DND-41 (cell line): Measurements from ENCODE around the gene USP46.

ENCODE experiments used
- ATAC-seq: fragments of 200-7000 bp; cut with Tn5 transposase; 3 replicates; pipeline ENCODE4 v1.9.1; 2021; ENCODE audit warnings: low read depth; ENCODE audit not compliant: insufficient read depth
- DNase-seq: peaks from one replicate; pipeline ENCODE4 v3.0.0-alpha.2; 2020
- H2AFZ ChIP-seq: 2 replicates; pipeline ENCODE4 v1.6.0; 2012; ENCODE audit warnings: low read depth, low read length
- H3K27ac ChIP-seq: 2 replicates; pipeline ENCODE4 v1.5.1; 2012; ENCODE audit warnings: low read length, inconsistent platforms
- H3K27me3 ChIP-seq: fragments of 200-600 bp; sonication (generic); 2 replicates; pipeline ENCODE4 v1.6.0; 2012; ENCODE audit warnings: low read length, mild to moderate bottlenecking, inconsistent platforms; ENCODE audit not compliant: insufficient read depth, poor library complexity
- H3K36me3 ChIP-seq: 2 replicates; pipeline ENCODE4 v1.5.1; 2012; ENCODE audit warnings: low read length, inconsistent platforms; ENCODE audit not compliant: insufficient read depth
- H3K4me1 ChIP-seq: 2 replicates; pipeline ENCODE4 v1.5.1; 2012; ENCODE audit warnings: mild to moderate bottlenecking, low read length; ENCODE audit not compliant: insufficient read depth
- H3K4me2 ChIP-seq: 2 replicates; pipeline ENCODE4 v1.6.0; 2012; ENCODE audit warnings: mild to moderate bottlenecking, moderate library complexity, low read length, inconsistent platforms; ENCODE audit not compliant: insufficient read depth
- H3K4me3 ChIP-seq, 2 experiments: fragments of 200-600 bp in 1 of 2; shearing (Covaris generic) in 1 of 2; 2 replicates each; pipeline ENCODE4 v1.5.1; 2012 to 2016; ENCODE audit warnings: inconsistent platforms in 2 of 2, low read length in 2 of 2, mild to moderate bottlenecking in 2 of 2, low read depth in 1 of 2, moderate library complexity in 1 of 2
- H3K79me2 ChIP-seq: 2 replicates; pipeline ENCODE4 v1.6.0; 2012; ENCODE audit warnings: low read length, inconsistent platforms; ENCODE audit not compliant: insufficient read depth
- H3K9ac ChIP-seq: 2 replicates; pipeline ENCODE4 v1.6.0; 2012; ENCODE audit warnings: low read depth, mild to moderate bottlenecking, inconsistent platforms, low read length, moderate library complexity
- H3K9me3 ChIP-seq: 2 replicates; pipeline ENCODE4 v1.5.1; 2012; ENCODE audit warnings: low read length, moderate library complexity, mild to moderate bottlenecking, inconsistent platforms; ENCODE audit not compliant: insufficient read depth, severe bottlenecking
- H4K20me1 ChIP-seq: 2 replicates; pipeline ENCODE4 v1.6.0; 2012; ENCODE audit warnings: low read length; ENCODE audit not compliant: insufficient read depth
- CTCF ChIP-seq: IDR thresholded peaks from 2 replicates; pipeline ENCODE4 v1.5.1; 2012; ENCODE audit warnings: borderline replicate concordance, low read length, moderate library complexity, mild to moderate bottlenecking; ENCODE audit not compliant: poor library complexity, severe bottlenecking; ENCODE audit errors: extremely low read depth
- EZH2 ChIP-seq: IDR thresholded peaks from 3 replicates; pipeline ENCODE4 v1.6.1; 2012; ENCODE audit warnings: borderline replicate concordance, low read depth, mild to moderate bottlenecking, moderate library complexity, low read length, inconsistent platforms; ENCODE audit not compliant: severe bottlenecking

Gene USP46

GRCh38 chr4:52648836-52649235 lies 10.3 kb downstream of the USP46 start:
- Histone ChIP-seq H4K20me1 (no peaks in the 10 kb centered on the region), H3K36me3 (no peaks in the 10 kb centered on the region), H2AFZ (no peak overlapping the region), H3K4me3 (no peak overlapping the region), H3K9ac (no peak overlapping the region), H3K9me3 (no peaks in the 10 kb centered on the region), H3K79me2 (peaks cover 3% of the 10 kb centered on the region; the same call in 1 of the 2 replicates), H3K4me1 (no peaks in the 10 kb centered on the region), H3K27me3 (no peaks in the 10 kb centered on the region), H3K4me2 (no peak overlapping the region), H3K27ac (no peak overlapping the region)
- TF ChIP-seq EZH2: no peak
- TF ChIP-seq CTCF: no peak
- ATAC-seq: no peak
- no peak for DNase-seq

- DNase-seq (no peak), ATAC-seq (no peak)
- H3K4me3 ChIP-seq: no peak overlapping the region
- TF ChIP-seq EZH2: no peak
- no peak for TF ChIP-seq CTCF
- H4K20me1 ChIP-seq: no peaks in the 10 kb centered on the region
- H3K27ac ChIP-seq: no peak overlapping the region
- no peaks in the 10 kb centered on the region for H3K27me3 ChIP-seq
- H3K79me2 ChIP-seq: no peaks in the 10 kb centered on the region
- no peaks in the 10 kb centered on the region for H3K9me3 ChIP-seq
- no peak overlapping the region for H3K4me2 ChIP-seq
- no peak overlapping the region for H2AFZ ChIP-seq
- H3K9ac ChIP-seq: no peak overlapping the region
- H3K4me1 ChIP-seq: no peaks in the 10 kb centered on the region
- H3K36me3 ChIP-seq: no peaks in the 10 kb centered on the region
These were observed 12.4 kb downstream of the USP46 start for GRCh38 chr4:52646741-52647140.

GRCh38 chr4:52646096-52646495 lies 13.0 kb downstream of the USP46 start:
- ATAC-seq (no peak), DNase-seq (no peak)
- no peak for TF ChIP-seq EZH2
- no peak for TF ChIP-seq CTCF
- no peak overlapping the region for H2AFZ ChIP-seq
- no peaks in the 10 kb centered on the region for H4K20me1 ChIP-seq
- no peak overlapping the region for H3K4me3 ChIP-seq
- H3K79me2 ChIP-seq: no peaks in the 10 kb centered on the region
- H3K4me1 ChIP-seq: no peaks in the 10 kb centered on the region
- H3K27me3 ChIP-seq: no peaks in the 10 kb centered on the region
- no peaks in the 10 kb centered on the region for H3K9me3 ChIP-seq
- no peaks in the 10 kb centered on the region for H3K36me3 ChIP-seq
- no peak overlapping the region for H3K4me2 ChIP-seq
- no peak overlapping the region for H3K9ac ChIP-seq
- no peak overlapping the region for H3K27ac ChIP-seq

GRCh38 chr4:52645300-52645699 lies 13.8 kb downstream of the USP46 start:
- Histone ChIP-seq H2AFZ (no peak overlapping the region), H4K20me1 (no peaks in the 10 kb centered on the region), H3K4me1 (no peaks in the 10 kb centered on the region), H3K36me3 (no peaks in the 10 kb centered on the region), H3K27me3 (no peaks in the 10 kb centered on the region), H3K9ac (no peak overlapping the region), H3K9me3 (no peaks in the 10 kb centered on the region), H3K79me2 (no peaks in the 10 kb centered on the region), H3K4me3 (no peak overlapping the region), H3K4me2 (no peak overlapping the region), H3K27ac (no peak overlapping the region)
- TF ChIP-seq CTCF (no peak), EZH2 (no peak)
- no peak for ATAC-seq
- DNase-seq: no peak
